Measurements from ENCODE around the gene KATNAL2. TPM values are rescaled to one million over a fixed set of nuclear protein-coding genes. Genes with fewer than 3 reads are reported as not detected.

KATNAL2 gene
- total RNA-seq, 1 donor from 2014 or later, result 3.8 TPM

DNA sequence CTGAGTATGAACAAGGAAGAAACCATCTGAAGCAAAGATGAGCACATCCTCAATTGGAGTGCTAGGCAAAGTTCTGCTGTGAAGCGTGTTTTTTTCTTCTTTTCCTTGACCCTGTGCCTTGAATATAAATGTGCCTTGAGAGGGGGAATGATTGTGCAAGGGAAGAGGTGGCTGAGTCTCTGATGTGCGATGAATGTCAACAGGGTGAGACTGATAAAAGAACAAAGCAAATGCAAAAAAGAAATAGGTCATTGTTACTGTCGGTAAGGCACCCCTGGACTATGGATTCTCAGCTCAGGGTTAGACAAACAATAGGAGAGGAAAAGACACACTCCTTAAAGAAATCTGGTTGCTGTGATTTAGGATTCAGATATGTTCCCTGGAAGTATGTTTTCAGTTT, 178.4 kb downstream of the KATNAL2 start:
- no peaks in the 10 kb centered on the region for H3K4me1 ChIP-seq
- no peak for ATAC-seq
- H3K9me3 ChIP-seq, result no peaks in the 10 kb centered on the region
- no peak overlapping the region for H3K4me3 ChIP-seq
- TF ChIP-seq, protein P1, sequence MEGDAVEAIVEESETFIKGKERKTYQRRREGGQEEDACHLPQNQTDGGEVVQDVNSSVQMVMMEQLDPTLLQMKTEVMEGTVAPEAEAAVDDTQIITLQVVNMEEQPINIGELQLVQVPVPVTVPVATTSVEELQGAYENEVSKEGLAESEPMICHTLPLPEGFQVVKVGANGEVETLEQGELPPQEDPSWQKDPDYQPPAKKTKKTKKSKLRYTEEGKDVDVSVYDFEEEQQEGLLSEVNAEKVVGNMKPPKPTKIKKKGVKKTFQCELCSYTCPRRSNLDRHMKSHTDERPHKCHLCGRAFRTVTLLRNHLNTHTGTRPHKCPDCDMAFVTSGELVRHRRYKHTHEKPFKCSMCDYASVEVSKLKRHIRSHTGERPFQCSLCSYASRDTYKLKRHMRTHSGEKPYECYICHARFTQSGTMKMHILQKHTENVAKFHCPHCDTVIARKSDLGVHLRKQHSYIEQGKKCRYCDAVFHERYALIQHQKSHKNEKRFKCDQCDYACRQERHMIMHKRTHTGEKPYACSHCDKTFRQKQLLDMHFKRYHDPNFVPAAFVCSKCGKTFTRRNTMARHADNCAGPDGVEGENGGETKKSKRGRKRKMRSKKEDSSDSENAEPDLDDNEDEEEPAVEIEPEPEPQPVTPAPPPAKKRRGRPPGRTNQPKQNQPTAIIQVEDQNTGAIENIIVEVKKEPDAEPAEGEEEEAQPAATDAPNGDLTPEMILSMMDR (IDR thresholded peaks at IDR 0.05), result no peak
- no peaks in the 10 kb centered on the region for H3K27me3 ChIP-seq (ENCODE audit: low read depth)
- no peak overlapping the region for H3K27ac ChIP-seq
- H3K36me3 ChIP-seq, result no peaks in the 10 kb centered on the region
- intact Hi-C loops (cut with DNase I), result no loop called here
- DNase-seq, result no peak

- H3K27ac ChIP-seq, result no peak overlapping the region
- H3K4me3 ChIP-seq, result no peak overlapping the region
- TF ChIP-seq, protein P1 (IDR thresholded peaks at IDR 0.05), result peak; percentile 75
- no peaks in the 10 kb centered on the region for H3K9me3 ChIP-seq
- intact Hi-C loops (cut with DNase I), result loop anchor here (5.0 kb wide), 1 partner anchor 107 kb away; no protein-coding TSS in a partner anchor
- H3K4me1 ChIP-seq, result no peaks in the 10 kb centered on the region
- H3K27me3 ChIP-seq (ENCODE audit: low read depth), result no peaks in the 10 kb centered on the region
- ATAC-seq, result peak; percentile 76 to 79
- no peak for DNase-seq
- peaks cover 17% of the 10 kb centered on the region for H3K36me3 ChIP-seq
Measured at GRCh38 chr18:47100212-47100831, 182.9 kb downstream of the KATNAL2 start.

- Histone ChIP-seq H3K4me1 (no peaks in the 10 kb centered on the region), H3K36me3 (peaks cover 94% of the 10 kb centered on the region), H3K27me3 (ENCODE audit: low read depth) (no peaks in the 10 kb centered on the region), H3K9me3 (no peaks in the 10 kb centered on the region), H3K27ac (no peak overlapping the region), H3K4me3 (no peak overlapping the region)
- no peak for DNase-seq
- TF ChIP-seq, protein P1 (IDR thresholded peaks at IDR 0.05), result no peak
- ATAC-seq, result no peak
- intact Hi-C loops (cut with DNase I), result no loop called here
Measured at GRCh38 chr18:47108373-47108772, 191.0 kb downstream of the KATNAL2 start.

DNA sequence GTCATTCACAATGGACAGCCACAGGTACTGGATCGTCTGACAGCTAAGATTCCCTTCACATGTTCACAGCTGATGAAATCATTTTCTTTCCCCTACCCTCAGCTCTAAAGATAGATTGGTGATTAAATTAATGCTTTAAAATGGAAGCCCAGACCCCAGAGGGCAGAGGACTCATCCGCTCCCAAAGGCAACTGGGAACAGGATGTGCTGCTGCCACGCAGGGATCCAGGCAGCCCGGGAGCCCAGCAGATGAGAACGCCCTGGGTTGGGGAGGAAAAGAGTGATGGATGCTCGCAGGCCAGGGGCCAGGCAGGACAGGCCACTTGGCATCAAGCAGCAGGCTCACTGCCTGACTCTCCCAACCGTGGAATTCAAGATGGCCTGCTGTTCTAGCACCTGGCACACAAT, 191.6 kb downstream of the KATNAL2 start:
- no peak overlapping the region for H3K4me3 ChIP-seq
- H3K9me3 ChIP-seq, result no peaks in the 10 kb centered on the region
- intact Hi-C loops (cut with DNase I), result no loop called here
- ATAC-seq (no peak), DNase-seq (no peak)
- H3K4me1 ChIP-seq, result no peaks in the 10 kb centered on the region
- peaks cover 96% of the 10 kb centered on the region for H3K36me3 ChIP-seq
- H3K27me3 ChIP-seq (ENCODE audit: low read depth), result no peaks in the 10 kb centered on the region
- no peak overlapping the region for H3K27ac ChIP-seq
- TF ChIP-seq, protein P1 (IDR thresholded peaks at IDR 0.05), result no peak

DNA sequence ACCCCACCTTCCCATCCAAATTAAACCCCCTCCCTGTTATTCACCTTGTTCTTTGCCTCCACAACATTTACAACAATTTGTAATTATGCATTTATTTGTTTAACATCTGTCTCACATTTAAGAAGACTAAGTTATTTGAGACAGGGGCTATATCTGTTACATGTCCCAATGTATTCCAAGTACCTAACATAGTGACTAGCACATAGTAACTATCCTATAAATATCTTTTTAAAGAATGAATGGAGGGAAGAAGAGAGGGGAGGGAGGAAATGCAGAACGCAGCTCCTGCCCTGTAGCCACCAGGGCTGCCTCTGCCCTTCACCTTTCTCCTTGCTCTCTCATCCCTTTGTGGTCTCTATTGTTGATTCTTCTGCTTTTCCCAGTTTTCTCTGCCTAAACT, 192.3 kb downstream of the KATNAL2 start:
- no peak for DNase-seq
- no peaks in the 10 kb centered on the region for H3K4me1 ChIP-seq
- H3K9me3 ChIP-seq, result no peaks in the 10 kb centered on the region
- H3K36me3 ChIP-seq, result peaks cover 96% of the 10 kb centered on the region
- ATAC-seq, result no peak
- intact Hi-C loops (cut with DNase I), result no loop called here
- no peaks in the 10 kb centered on the region for H3K27me3 ChIP-seq (ENCODE audit: low read depth)
- H3K4me3 ChIP-seq, result no peak overlapping the region
- no peak overlapping the region for H3K27ac ChIP-seq
- TF ChIP-seq, protein P1 (IDR thresholded peaks at IDR 0.05), result no peak
